ENCODE data around the gene SPON1.
"Not testable (repeated sequence)": the region's sequence is repeated elsewhere in the genome, so short reads cannot be mapped to it uniquely, and the experiment has no call there.

The SPON1 gene

DNA sequence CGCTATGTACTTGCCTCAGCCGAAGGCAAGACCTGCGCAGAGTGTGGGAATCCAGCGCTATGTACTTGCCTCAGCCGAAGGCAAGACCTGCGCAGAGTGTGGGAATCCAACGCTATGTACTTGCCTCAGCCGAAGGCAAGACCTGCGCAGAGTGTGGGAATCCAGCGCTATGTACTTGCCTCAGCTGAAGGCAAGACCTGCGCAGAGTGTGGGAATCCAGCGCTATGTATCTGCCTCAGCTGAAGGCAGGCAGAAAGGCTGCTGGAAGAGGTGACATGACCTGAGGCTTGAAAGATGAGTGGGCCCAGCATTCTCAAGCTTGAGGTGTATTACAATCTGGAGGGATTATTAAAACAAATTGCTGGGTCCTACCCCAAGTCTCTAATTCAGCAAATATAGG is 290.0 kb downstream of the SPON1 start:
- DNase-seq, result not testable (repeated sequence)

DNA sequence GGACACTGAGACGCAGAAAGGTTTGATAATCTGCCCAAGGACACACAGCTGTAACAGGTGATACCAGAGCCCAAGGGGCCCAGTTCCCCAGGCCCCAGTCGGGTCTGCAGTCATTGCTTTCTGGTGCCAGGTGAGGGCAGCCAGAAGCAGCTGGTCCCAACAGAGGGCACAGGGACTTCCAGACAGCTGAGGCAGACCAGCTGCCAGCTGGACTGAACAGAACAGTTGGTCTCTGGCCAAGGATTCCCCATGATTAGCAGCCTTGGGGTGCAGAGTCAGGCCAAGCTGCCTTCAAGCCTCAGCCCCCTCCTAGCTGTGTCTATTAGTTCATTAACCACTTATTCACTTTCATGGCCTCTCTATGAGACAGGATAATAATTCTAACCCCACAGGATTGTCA is 290.9 kb downstream of the SPON1 start:
- DNase-seq, result no peak

DNA sequence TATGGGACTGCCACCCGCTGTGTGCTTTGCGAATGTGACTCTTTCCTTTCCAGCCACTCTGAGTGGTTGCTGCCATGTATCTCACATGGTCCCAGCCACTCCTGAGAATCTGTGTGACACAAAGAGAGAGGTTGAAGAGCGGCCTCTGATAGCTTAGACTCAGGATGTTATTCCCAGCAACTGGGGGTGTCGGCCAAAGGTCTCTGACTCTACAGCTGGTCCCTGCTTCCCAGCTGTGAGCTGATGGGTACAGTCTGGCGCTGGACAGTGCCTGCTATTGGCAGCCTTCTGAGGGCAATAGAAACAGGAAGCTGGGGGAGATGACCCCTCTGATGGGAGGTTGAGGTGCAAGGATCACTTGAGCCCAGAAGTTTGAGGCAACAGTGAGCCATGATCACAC is 291.3 kb downstream of the SPON1 start:
- DNase-seq, result no peak

- no peak for DNase-seq
Measured at GRCh38 chr11:14254533-14255237, 292.2 kb downstream of the SPON1 start.

- DNase-seq, result no peak
Measured at GRCh38 chr11:14255238-14255534, 292.7 kb downstream of the SPON1 start.

GRCh38 chr11:14258221-14258935 is 295.9 kb downstream of the SPON1 start:
- DNase-seq, result peak; percentile 49

- no peak for DNase-seq
Measured at GRCh38 chr11:14259186-14259784, 296.8 kb downstream of the SPON1 start.

DNA sequence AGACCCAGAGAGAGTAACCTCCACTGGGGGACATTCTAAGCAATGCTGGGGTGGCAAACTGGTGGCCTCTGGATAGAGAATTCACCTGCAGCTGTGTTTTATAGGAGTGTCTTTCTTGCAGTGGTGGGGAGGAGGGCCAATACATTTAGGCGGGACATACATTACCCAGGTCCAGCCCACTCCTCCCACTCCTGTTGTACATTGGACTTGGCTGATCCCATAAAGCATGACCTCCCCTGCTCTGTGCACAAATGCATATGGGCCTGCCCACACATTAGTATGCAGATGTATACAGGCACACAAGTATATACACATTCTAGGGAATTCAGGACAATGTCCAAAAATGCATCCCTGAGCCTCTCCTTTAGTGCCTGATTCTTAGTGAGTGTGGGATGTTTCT is 297.4 kb downstream of the SPON1 start:
- DNase-seq, result no peak

DNA sequence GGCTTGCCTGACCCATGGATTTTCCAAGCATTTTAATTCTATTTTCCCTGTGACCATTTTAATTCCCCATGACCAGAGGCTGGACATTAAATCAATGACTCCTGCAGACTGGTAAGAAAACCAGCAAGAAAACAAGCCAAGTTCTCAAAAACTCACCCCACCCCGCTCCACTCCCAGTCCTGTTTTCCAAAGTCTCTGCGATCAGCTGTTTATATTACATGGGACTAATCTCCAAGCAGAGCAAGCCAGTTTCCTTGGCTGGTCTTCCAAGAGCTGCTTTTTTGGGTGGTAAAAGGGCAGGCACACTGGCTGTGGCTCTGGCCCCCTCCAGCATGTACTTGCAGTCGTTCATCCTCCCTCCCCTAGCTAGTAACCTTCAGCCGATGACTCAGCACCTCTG is 298.5 kb downstream of the SPON1 start:
- no peak for DNase-seq

GRCh38 chr11:14262271-14262846 is 299.8 kb downstream of the SPON1 start:
- DNase-seq, result no peak

- no peak for DNase-seq
Measured at GRCh38 chr11:14264966-14265365, 302.4 kb downstream of the SPON1 start.

- no peak for DNase-seq
Measured at GRCh38 chr11:14266622-14267021, 304.1 kb downstream of the SPON1 start.

GRCh38 chr11:14267861-14268635 is 305.5 kb downstream of the SPON1 start:
- DNase-seq, result no peak

DNA sequence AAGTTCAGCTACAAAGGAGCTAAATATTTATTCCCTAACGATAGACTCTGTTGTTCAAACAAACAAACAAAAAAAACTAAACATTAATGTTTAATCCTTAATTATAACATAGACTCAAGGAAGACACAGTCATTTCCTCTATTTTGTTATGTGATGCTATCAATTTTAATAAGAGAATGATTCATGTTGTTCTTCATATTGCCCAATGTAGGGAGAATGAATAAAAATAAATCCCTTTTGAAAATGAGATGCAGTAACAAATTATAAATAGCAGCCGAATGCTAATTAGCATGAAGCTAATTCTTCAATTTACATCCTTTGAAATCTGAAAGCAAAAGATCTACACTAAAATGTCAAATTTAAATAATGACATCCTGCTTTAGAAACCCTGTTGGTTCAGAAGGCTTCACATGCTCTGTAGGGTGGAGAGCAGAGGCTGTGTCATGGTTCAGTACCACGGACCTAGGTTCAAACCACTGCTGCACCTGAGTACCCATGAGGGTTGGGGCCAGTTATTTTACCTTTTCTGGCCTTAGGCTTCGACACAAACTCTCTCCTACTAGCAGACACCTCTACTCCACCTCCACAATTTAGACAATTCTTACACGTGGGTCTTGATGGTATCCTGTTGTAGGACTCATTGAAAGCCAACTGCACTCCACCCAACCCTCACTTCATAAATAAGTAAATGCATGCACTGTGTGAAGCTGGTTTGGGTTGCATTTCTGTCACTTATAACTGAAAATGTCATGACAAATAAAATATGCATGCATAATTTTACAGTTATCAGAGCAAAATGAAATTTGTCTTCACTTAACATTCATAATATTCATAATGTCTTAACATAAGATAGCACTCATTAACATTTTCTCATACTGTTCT is 307.4 kb downstream of the SPON1 start:
- no peak for DNase-seq

GRCh38 chr11:14270690-14271542 is 308.4 kb downstream of the SPON1 start:
- no peak for DNase-seq

DNA sequence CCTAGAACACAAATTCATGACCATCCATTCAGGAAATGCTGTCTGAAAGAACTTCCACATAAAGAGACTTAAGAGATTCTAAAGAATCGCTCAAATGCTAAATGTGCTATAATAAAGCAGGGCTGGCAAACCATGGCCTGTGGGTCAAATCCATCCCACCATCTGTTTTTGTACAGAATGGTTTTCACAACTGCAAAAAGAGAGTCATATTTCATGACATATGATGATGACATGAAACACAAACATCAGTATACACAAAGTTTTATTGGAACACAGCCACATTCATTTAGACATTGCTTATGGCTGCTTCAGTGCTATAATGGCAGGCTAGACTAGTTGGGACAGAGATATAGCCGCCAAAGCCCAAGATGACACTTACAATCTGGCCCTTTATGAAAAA is 311.4 kb downstream of the SPON1 start:
- no peak for DNase-seq

DNA sequence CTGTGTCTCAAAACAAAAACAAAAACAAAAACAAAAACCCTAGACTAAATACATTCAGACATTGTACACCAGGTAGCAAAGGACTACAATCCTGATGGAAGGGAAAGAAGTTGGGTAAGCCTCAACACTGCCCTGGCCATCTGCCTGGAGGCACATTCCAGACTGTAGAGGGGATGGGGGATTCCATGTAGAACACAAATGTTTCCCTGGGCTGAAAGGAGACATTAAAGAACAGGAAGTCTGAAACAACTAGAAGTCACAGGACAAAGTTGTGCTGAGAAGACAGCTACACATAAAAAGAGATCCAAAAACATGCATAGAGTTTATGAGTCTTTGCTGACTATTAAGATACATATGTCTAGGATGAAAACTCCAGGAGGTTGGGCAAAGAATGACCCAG is 312.6 kb downstream of the SPON1 start:
- no peak for DNase-seq

- DNase-seq, result not testable (repeated sequence)
Measured at GRCh38 chr11:14278869-14279268, 316.3 kb downstream of the SPON1 start.

GRCh38 chr11:14288189-14288935 is 325.8 kb downstream of the SPON1 start:
- DNase-seq, result no peak

DNA sequence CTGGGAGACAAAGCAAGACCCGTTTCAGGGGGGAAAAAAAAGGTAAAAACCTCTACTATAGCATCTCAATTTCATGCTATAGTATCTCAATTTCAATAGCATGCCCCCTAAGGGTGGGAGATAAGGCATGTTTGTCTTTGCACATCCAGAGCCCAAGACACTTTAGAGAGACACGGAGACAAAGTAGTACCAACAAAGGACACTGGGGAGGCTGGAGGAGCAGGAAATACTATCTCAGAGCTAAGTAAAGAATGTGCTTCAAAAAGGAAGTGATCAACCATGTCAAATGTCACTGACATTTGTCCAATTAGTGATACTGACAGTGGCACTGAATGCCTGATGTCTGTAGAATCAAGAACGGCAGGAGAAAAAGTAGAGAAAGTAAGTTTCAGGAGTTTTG is 327.9 kb downstream of the SPON1 start:
- DNase-seq, result no peak

DNA sequence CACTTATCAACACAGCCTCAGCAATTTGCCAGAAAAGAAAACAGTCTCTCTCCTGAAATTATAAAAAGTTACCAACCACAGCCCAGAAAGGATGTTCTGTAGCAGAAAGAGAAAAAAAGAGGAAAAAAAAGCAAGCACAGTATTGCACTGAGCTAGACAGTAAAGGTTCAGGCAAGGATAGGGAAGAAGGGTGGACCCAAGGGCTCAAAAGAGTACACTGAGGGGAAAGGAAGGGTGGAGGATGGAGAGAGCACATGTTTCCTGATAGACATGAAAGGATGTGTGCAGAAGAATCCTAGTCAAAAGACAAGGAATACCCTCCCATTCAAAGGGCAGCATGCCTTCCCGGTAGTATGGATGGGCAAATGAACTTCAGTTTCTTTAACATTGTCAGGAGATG is 337.4 kb downstream of the SPON1 start:
- DNase-seq, result no peak
